ENCODE data around the gene DDX5.

The DDX5 gene

DNA sequence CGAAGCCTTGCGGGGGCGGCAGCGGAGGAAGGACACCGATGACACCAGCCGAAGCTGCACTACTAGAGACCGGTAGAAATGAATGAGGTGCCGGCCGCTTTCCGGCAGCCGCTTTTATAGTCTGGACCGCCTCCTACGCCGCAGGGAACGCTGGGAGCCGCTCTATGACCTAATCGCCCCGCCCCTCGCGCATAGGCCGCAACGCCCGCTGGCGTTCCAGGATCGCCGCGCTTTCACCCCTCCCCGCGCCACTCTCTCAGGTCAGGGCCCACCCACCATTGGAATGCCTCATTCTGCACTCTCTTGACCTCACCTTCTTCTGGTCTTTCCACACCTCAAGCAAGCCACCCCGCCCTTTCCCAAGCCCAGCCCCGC is at the start of gene DDX5:
DDX5 (minus strand) TSS at position 89 of the 375 bp plus-strand sequence. CDS start 170 bp downstream, outside the sequence.
- DNase-seq (ENCODE audit: low spot score) = peak; percentile 97

DNA sequence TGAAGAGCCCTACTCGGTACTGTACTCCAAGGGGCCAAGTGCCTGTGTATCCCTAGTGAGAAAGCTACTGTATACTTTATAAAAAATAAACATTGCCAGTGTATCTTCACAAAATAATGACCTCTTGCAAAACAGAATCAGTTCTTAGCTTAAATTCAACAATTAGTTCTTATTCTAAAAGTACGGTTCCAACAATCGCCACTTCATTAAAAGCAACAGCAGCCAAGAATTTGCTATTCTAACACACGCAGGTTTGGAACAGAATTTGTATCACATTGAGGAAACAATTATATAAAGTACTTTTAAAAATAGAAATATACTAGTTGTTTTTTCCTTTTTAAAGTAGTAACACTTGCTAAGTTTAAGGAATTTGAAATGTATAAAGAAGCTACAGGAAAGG is 49.2 kb upstream of the DDX5 start:
- DNase-seq (ENCODE audit: low spot score) = no peak

DNA sequence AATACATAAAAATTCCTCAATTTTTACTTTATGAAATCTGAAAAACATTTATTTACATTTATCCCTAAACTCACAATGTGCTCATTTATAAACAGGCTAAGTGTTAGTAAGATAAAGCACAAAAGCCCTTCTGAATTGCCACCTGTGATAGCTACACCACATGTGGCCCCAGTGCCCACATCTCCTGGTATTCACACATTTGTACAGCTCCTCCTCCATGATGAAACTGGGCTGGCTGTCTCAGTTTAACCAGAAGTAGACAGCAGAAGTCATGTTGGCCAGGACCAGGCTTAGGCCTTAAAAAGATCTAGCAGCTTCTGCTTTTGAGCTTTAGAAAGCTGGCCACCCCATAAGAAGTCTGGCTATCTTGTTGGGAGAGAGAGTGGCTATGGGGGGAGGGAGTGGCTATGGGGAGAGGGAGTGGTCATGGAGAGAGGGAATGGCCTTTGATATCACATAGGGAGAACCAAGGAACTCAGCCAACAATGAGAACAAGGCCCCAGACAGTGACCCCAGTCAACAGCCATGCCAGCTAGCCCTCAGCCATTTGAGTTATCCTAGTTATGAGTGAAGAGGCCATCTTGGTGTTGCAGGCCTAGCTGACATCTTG is 48.0 kb upstream of the DDX5 start:
- no peak for DNase-seq (ENCODE audit: low spot score)

DNA sequence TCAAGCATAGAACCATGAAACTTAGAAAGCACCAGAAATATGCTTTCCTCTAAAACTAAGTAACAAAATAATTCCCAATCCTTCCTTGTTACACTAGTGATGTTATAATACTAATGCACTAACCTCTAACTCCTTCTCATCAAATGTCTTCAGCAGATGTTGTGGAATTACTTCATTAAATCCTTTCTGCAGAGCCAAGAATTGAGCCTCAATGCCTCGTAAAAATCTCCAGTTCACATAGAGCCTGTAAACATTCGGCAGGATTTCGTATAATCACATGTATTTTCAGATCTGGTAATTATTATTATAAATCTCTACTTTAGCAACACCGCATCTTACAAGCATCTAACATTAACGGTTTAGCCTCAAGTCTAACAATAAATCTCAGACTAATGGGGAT is 45.4 kb upstream of the DDX5 start:
- no peak for DNase-seq (ENCODE audit: low spot score)

DNA sequence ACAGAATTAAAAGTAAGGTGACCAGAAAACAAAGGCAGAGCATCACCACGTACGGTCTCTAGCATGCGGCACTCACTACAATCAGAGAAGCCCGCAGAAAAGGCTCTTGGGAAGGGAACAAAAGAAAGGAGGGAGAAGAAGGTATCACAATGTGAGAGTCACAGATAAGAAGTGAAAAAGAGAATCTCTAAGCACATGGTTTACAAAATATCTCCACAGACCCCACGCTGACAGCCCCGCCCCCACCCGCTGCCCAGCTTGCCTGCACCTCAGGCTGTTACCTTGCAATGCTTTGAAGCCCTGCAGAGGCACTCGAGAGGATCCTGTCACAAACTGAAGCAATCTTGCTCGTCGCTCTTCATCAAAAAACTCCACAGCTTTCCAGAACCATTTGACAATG is 41.2 kb upstream of the DDX5 start:
- DNase-seq (ENCODE audit: low spot score) = no peak

DNA sequence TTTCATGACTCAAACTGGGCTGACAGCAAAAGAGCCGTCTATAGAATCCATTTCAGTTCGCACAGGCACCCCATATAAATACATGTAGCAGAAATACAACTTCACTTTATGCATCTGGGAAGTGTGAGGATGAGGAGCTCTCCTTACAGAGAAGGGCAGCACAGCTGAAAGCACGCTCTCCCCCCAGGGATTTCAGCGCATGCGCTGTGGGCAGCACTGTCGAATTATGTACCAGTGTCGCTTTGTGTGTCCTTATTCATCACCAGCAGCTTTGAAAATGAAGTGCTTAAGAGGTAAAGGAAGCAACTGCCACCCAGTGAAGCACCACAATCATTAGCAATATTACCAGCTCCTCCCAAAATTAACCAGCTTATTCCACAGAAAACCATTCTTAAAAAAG is 40.6 kb upstream of the DDX5 start:
- no peak for DNase-seq (ENCODE audit: low spot score)

DNA sequence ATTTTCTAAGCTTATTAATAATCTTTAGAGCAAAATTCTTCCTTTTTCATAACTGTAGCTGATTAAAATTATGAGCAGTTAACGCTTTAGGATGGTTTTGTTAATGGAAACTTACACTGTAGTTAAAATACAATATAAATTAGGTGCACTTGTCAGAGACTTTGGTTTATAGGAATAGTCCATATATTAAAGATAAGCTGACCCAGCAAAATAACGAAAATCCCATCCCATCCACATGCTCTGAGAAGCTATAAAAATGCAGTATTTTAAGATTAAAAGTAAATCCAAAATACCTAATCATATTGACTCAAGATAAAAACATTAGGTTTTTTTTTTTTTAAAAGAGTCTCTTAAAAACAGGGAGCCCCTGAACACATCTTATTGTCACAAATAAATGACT is 38.7 kb upstream of the DDX5 start:
- no peak for DNase-seq (ENCODE audit: low spot score)

DNA sequence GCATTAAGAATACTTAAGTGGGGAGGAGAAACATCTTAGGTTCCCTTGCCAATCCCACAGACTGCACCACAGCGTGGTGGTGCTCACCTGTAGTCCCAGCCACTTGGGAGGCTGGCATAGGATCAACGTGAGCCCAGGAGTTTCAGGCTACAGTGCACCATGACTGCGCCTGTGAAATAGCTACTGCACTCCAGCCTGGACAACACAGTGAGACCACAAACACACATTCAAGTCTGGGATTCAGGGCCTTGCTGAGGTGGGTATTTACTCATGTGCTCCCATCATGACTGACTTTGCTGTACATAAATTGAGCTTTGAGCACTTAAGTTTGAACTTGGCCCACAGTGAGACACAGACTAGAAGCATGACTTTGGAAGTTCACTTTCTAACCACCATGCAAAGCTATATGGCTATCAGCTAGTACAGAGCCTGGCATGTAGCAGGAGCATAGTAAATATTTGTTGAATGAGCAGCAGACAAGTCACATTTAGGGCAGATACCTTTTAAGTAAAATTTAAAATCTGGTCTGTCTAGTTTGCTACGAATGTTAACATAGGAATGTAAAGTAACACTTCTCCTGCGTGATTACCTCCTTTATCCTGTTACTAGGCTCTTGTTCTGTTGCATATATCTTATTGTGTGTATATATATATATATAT is 34.2 kb upstream of the DDX5 start:
- DNase-seq (ENCODE audit: low spot score) = no peak

DNA sequence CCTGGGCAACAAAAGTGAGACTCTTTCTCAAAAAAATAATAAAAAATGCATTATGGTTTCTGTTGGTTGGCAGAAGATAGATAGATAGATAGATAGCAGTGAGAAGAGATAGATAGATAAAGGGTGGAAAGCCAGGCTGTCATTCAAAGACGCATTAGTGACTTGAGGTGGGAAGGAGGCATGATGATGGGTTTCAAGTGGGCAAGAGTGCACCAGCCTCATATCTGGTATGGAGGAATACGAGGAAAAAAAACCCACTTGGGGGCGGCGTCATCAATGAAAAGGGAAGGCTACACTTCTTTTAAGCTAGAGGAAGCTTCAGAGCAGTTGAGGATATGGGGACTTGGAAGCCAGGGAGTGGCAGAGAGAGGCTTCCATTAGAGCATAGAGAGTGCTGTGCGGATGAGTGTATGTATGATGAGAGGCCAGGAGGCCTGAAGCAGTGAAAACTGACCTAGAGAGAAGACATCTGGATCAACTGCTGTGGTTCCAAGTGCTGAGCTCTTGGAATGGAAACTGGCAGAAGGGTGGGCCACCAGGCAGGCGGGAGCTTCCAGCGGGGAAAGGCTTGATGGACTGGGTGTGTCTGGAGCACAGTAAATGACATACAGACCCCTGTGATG is 32.5 kb upstream of the DDX5 start:
- no peak for DNase-seq (ENCODE audit: low spot score)

DNA sequence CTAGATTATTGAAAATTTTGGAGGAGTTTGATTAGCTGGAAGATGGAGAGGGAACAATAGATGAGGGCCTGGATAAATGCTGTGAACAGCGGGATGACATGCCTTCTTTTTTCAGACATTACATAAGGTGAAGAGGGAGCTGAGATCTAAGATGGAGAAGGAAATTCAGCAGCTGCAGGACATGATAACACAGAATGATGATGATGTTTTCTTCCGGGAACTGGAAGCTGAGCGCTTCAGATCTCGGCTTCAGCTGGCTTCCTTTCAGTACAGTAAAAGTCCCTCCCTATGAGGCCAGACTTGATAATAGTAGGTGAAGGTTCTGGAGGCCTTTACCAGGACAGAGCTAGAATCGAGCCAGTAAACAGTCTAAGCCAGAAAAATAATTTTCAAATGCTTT is 31.4 kb upstream of the DDX5 start:
- no peak for DNase-seq (ENCODE audit: low spot score)

DNA sequence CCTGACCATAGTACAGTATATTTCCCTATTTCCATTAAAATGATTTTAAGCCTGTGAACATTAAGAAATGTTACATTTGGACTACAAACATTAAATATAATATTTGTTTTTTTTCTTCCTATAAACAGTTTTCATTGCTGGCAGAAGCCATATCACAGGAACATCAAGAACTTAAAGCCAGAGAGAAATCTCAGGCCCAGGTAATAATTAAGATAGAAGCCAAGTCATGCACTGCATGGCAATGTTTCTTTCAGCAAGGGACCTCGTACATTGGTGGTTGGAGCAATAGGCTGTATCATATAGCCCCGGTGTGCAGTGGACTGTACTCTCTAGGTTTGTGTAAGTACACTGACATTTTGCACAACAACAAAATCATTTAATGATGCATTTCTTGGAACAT is 30.8 kb upstream of the DDX5 start:
- DNase-seq (ENCODE audit: low spot score) = no peak

DNA sequence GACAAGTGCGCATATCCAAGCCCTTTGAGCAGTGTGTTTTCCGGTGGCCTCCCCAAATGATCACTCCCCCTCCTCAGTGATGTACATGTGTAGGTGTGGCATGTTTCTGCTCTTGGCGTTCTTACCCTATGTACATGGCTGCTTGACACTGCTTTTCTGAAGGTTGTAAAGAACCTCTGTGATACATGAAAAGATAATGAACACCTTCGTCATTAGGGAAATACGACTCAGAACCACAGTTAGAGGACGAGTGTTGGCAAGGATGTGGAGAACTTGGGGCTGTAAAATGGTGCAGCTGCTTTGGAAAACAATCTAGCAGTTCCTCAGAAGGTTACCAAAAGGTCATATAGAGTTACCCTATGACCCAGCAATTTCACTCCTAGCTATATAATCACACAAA is 29.3 kb upstream of the DDX5 start:
- no peak for DNase-seq (ENCODE audit: low spot score)

DNA sequence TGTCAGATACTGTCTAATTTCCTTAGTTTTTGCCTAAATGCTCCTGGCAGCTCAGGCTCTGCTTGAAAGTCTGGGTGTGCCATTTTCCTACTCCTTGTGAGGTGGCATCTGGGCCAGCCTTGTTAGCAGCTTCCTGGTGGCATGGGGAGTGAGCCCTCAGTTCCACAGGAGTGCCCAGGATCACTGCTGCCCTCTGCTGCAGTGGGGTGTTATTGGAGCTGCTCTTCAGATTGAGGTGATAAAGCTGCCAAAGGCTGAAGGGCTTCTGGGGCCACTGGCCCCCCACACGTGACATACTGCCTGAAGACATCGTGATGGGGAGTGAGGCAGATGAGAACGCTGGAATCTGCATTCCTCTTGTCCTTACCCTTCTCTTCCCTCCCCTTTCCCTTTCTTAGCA is 28.1 kb upstream of the DDX5 start:
- DNase-seq (ENCODE audit: low spot score) = no peak

DNA sequence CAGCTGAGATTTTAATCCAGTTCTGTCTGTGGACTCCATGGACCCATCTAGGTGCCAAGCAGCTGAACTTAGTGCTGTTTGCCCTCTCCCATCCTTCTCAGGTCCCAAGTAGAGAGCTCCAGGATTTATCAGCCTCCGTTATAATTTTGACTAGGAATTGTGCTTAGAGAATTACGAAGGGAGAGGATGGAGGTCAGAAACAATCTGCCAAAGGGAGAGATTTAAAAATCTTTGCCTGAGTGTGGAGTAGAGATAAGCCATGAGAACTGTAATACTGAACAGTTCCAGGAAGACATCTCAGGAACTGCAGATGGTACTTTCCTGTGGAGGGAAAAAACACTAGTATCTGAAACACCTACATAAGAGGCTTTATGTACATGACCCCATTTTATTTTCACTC is 27.7 kb upstream of the DDX5 start:
- DNase-seq (ENCODE audit: low spot score) = no peak

DNA sequence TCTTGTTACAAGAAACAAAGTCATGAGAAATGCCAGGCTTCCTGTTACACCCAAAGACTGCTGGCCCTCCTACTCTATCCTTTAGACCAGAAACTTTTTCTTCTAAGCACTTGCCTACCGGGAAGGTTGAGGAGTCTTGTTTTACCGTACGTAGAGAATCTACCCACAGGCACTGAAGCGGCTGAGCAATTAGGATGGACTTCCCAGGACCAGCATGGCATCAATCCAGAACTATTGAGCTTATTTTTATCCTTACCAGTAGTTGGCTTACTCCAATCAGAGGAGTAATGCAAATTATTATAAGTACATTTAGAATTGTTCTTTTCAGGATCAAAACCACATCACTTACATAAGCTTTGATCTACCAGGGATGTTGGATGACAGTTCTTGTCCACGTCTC is 26.3 kb upstream of the DDX5 start:
- no peak for DNase-seq (ENCODE audit: low spot score)

DNA sequence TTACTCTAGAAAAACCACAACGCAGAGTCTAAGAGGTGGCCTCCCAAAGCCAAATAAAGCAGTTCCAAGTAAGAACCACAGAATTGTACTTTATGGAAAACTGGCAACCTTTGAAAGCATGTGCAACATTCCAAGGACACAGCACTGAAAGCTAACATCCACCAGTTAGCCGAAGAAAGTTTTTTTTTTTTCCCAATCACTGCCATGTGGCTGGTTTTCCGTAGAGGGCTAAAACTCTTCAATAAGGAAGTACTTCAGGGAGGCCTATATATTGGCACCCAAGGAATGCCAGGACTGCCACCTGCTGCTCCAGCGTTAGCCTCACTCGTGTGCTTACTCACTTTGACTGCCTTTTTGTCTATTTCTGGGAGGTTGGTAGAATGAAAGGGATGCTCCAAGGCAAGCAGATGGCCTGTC is 25.9 kb upstream of the DDX5 start:
- DNase-seq (ENCODE audit: low spot score) = no peak

DNA sequence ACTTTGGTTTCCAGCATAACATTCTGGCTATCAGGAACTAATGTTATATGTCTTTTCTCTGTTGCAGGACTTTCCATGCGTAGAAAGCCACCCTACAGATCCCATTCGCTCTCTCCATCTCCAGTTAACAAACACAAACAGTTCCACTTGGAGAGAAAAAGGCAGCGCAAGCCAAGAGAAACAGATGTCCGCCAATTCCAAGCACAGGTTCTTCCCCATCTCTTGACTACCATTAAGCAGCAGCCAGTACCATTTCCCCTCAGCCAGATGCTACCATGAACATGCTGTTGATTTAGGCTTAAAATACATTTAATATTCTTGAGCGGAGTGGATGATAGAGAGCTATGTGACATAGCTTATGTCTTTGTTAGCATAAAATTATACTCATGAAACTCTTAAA is 23.1 kb upstream of the DDX5 start:
- DNase-seq (ENCODE audit: low spot score) = no peak

DNA sequence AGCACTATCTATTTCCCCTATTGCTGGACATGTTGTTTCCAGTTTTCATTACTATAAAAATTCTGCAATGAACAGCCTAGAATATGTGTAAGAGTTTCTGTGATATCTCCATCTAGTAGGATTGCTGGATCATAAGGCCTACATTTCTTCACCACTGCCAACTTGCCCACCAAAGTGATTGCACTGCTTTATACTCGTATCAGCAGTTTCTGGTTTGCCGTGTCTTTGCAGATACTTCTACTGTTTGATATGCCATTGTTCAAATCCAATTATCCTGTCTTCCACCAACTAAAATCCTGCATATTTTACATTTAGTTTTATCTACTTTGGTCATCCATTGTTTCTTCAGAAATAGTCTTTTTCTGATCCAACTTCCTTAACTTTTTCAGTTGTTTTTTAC is 21.8 kb upstream of the DDX5 start:
- no peak for DNase-seq (ENCODE audit: low spot score)

DNA sequence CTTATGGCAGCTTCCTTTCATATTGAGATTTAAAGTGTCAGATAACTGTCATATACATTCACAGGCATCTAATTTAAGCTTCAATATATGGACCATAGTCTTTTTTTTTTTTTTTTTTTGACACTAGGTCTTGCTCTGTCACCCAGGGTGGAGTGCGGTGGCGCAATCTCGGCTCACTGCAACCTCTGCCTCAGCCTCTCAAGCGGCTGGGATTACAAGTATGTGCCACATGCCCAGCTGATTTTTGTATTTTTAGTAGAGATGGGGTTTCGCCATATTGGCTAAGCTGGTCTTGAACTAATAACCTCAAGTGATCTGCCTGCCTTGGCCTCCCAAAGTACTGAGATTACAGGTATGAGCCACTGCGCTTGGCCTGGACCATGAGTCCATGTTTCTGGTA is 14.3 kb upstream of the DDX5 start:
- DNase-seq (ENCODE audit: low spot score) = no peak

DNA sequence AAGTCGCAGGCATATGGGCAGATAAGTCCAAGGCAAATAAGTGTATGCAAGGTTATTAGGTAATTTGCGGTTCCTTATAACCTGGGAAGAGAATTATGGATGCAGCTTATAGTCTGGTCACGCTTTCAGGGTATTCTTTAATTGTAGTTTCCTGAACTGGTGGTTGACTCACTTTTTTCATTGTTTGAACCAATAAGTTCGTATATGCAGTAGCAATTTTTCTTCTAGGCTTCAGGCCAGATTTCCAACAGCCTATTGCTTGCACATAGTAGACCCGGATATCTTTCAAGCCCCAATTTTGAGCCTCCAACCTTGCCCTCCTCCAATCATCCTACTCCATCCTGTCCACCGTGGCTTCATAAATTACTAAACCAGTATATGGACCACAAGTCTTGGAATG is 13.5 kb upstream of the DDX5 start:
- no peak for DNase-seq (ENCODE audit: low spot score)

DNA sequence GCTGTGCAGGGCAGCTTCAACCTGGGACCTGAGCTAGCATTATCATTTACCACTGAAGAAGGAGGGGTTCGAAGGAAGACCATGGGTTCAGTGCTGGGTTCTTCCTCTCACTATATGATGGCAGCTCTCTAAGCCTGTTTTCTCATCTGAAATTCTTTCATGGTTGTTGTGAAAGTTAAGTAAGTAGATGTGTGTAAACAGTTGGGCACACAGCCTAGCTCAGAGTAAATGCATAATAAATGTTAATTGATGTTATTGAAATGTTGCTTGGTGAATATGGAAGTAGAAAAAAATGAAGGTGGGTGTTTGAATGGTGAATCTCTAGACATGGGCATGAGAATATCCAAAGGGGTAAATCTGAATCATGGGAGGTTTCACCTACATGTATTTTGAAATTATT is 9.7 kb upstream of the DDX5 start:
- no peak for DNase-seq (ENCODE audit: low spot score)

DNA sequence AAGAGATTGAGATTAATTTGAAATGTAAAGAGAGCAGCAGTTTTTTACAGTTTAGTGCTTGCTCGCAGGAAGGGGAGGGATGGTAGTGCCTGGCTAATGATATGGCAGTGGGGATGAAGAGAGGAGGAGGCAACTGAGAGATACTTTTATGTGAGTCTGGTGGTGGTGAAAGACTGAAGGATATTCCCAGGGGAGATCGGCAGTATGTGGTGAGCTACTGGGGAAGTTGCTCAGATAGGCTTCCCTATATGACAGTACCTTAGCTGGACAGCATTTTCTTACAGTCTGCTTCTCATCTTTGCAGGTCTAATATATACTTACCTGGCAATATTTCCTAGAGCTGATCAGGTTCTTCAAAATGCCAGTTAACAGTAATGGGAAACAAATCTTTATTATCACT is 9.3 kb upstream of the DDX5 start:
- no peak for DNase-seq (ENCODE audit: low spot score)

DNA sequence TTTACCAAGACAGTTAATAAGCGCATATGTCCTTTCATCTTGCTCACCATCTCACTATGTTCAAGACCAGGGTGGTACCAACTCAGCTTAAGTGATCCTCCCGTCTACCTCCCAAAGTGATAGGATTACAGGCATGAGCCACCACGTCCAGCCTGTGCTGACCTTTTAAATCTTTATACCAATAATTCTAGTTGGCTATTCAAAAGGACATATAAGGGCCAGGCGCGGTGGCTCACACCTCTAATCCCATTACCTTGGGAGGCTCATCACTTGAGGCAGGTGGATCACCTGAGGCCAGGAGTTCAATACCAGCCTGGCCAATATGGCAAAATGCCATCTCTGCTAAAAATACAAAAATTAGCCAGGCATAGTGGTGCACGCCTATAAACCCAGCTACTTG is 3.1 kb upstream of the DDX5 start:
- DNase-seq (ENCODE audit: low spot score) = no peak

DNA sequence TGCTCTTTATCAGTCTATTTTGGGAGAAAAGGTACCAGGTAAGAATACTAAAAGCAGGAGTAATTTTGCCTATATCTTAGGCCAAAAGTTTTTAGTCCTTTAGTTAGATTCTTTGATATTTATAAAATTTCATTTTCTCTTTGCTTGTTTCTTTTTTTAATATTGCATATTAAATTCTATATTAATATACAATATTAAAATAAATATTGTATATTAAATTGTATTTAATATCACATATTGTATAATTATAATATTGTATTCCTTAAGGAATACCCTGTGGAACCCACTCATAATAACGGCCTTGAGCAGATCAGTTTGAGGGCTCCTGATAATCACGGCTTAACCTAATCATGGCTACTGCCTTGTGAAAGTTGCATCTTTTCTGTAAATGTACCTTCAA is 2.6 kb upstream of the DDX5 start:
- DNase-seq (ENCODE audit: low spot score) = no peak

Data from CD4-positive, alpha-beta T cell treated with Interleukin-2 at 100 ng/mL for 4 hours (primary cell).